ENCODE measurements around the gene IWS1.
"Not testable (repeated sequence)": the region's sequence is repeated elsewhere in the genome, so short reads cannot be mapped to it uniquely, and the experiment has no call there.

Gene IWS1

DNA sequence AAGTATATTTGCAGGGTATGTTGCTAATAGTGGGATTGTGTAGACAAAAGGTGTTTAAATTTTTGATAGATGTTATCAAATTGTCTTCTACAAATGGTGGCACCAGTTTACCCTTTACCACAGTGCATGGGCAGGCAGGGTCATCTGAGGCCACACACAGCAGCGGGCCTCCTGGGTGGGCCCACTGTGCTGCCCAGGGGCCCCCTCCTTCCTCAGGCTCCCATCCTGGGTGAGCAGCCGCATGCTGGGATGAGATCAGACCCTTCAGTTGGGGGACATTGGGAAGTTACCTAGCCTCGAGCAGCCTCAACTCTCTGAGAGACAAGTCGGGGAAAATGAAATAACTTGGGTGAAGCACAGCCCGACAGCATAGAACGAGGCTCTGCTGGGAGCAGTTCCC lies 18.9 kb upstream of the IWS1 start:
- Histone ChIP-seq H3K27me3 (replicated peaks; ENCODE audit: control insufficient read depth, insufficient read depth, low read length, poor library complexity, severe bottlenecking) (no peaks in the 10 kb centered on the region), H3K4me3 (ENCODE audit: insufficient read depth, low read depth, low read length, poor library complexity, severe bottlenecking) (no peak overlapping the region), H3K27ac (ENCODE audit: insufficient read depth, low read length, poor library complexity, severe bottlenecking) (no peak overlapping the region), H3K4me1 (ENCODE audit: control insufficient read depth, insufficient read depth, low read length, poor library complexity, severe bottlenecking) (no peaks in the 10 kb centered on the region), H3K9me3 (ENCODE audit: control insufficient read depth, low read length) (no peaks in the 10 kb centered on the region), H3K36me3 (ENCODE audit: control insufficient read depth, insufficient read depth, low read length) (no peaks in the 10 kb centered on the region)
- DNase-seq: no peak

DNA sequence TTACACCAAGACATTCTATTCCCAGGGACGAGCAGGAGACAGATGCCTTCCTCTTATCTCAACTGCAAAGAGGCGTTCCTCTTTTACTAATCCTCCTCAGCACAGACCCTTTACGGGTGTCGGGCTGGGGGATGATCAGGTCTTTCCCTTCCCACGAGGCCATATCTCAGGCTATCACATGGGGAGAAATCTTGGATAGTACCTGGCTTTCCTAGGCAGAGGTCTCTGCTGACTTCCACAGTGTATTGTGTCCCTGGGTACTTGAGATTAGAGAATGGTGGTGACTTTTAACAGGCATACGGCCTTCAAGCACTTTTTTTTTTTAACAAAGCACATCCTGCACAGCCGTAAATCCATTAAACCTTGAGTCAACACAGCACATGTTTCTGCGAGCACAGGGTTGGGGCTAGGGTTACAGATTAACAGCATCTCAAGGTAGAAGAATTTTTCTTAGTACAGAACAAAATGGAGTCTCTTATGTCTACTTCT lies 16.8 kb upstream of the IWS1 start:
- H3K27ac ChIP-seq (ENCODE audit: insufficient read depth, low read length, poor library complexity, severe bottlenecking); DNase-seq; H3K36me3 ChIP-seq (ENCODE audit: control insufficient read depth, insufficient read depth, low read length): not testable (repeated sequence)

GRCh38 chr2:127542231-127542630 lies 15.9 kb upstream of the IWS1 start:
- H3K9me3 ChIP-seq (ENCODE audit: control insufficient read depth, low read length): no peaks in the 10 kb centered on the region
- no peaks in the 10 kb centered on the region for H3K4me1 ChIP-seq (ENCODE audit: control insufficient read depth, insufficient read depth, low read length, poor library complexity, severe bottlenecking)
- no peak overlapping the region for H3K4me3 ChIP-seq (ENCODE audit: insufficient read depth, low read depth, low read length, poor library complexity, severe bottlenecking)
- H3K36me3 ChIP-seq (ENCODE audit: control insufficient read depth, insufficient read depth, low read length): no peaks in the 10 kb centered on the region
- H3K27me3 ChIP-seq (replicated peaks; ENCODE audit: control insufficient read depth, insufficient read depth, low read length, poor library complexity, severe bottlenecking): no peaks in the 10 kb centered on the region
- no peak for DNase-seq
- no peak overlapping the region for H3K27ac ChIP-seq (ENCODE audit: insufficient read depth, low read length, poor library complexity, severe bottlenecking)

More for the DNA sequence above, 16.8 kb upstream of the IWS1 start:
- not testable (repeated sequence) for H3K27me3 ChIP-seq (replicated peaks; ENCODE audit: control insufficient read depth, insufficient read depth, low read length, poor library complexity, severe bottlenecking); H3K4me1 ChIP-seq (ENCODE audit: control insufficient read depth, insufficient read depth, low read length, poor library complexity, severe bottlenecking); H3K4me3 ChIP-seq (ENCODE audit: insufficient read depth, low read depth, low read length, poor library complexity, severe bottlenecking); H3K9me3 ChIP-seq (ENCODE audit: control insufficient read depth, low read length)

- Histone ChIP-seq H3K36me3 (ENCODE audit: control insufficient read depth, insufficient read depth, low read length) (no peaks in the 10 kb centered on the region), H3K27me3 (replicated peaks; ENCODE audit: control insufficient read depth, insufficient read depth, low read length, poor library complexity, severe bottlenecking) (no peaks in the 10 kb centered on the region), H3K4me1 (ENCODE audit: control insufficient read depth, insufficient read depth, low read length, poor library complexity, severe bottlenecking) (no peaks in the 10 kb centered on the region), H3K27ac (ENCODE audit: insufficient read depth, low read length, poor library complexity, severe bottlenecking) (no peak overlapping the region), H3K4me3 (ENCODE audit: insufficient read depth, low read depth, low read length, poor library complexity, severe bottlenecking) (no peak overlapping the region), H3K9me3 (ENCODE audit: control insufficient read depth, low read length) (no peaks in the 10 kb centered on the region)
- DNase-seq: no peak
Observed at GRCh38 chr2:127541809-127542208, 15.5 kb upstream of the IWS1 start.

- H3K27ac ChIP-seq (ENCODE audit: insufficient read depth, low read length, poor library complexity, severe bottlenecking): no peak overlapping the region
- H3K4me3 ChIP-seq (ENCODE audit: insufficient read depth, low read depth, low read length, poor library complexity, severe bottlenecking): no peak overlapping the region
- peaks cover 5% of the 10 kb centered on the region for H3K27me3 ChIP-seq (replicated peaks; ENCODE audit: control insufficient read depth, insufficient read depth, low read length, poor library complexity, severe bottlenecking)
- no peaks in the 10 kb centered on the region for H3K4me1 ChIP-seq (ENCODE audit: control insufficient read depth, insufficient read depth, low read length, poor library complexity, severe bottlenecking)
- H3K36me3 ChIP-seq (ENCODE audit: control insufficient read depth, insufficient read depth, low read length): no peaks in the 10 kb centered on the region
- no peak for DNase-seq
- H3K9me3 ChIP-seq (ENCODE audit: control insufficient read depth, low read length): no peaks in the 10 kb centered on the region
Observed at GRCh38 chr2:127537644-127538043, 11.4 kb upstream of the IWS1 start.

DNA sequence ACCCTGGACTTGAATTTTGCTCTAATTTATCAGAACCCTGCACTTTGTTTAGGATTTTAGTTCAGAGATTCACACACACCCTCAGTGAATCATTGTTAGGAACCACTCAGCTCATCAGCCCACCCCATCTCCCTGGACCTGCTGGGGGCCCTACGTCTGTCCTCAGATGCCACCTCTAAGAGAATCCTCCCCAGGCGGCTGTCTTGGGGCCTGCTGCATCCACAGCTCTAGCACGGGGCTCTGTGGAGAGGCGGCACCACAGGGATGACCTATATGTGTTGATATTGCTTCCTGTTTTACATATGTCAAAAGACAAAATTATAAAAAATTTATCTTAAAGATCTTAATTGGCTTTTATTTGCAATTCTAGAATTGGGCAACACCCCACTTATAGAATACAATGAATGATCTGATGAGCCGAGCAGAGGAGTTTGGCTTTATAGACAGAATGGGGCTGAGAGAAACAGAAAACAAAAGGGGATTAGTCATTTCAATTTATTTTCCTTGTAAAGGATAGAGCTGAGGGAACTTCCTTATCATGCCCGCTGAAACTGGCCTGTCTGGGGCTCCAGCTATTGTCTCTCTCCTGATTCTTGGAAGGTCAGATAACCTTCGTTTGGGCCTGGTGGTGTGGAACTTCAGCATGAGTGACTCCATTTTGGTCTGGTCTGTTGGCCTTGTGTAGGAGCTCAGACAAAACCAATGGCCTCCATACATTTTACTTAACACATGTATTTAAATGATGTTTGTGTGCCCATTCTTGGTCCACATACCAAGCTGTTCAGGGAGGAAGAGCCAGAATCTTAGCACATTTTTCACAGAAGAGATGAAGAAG lies 10.6 kb upstream of the IWS1 start:
- H3K4me3 ChIP-seq (ENCODE audit: insufficient read depth, low read depth, low read length, poor library complexity, severe bottlenecking): no peak overlapping the region
- no peaks in the 10 kb centered on the region for H3K36me3 ChIP-seq (ENCODE audit: control insufficient read depth, insufficient read depth, low read length)
- H3K27me3 ChIP-seq (replicated peaks; ENCODE audit: control insufficient read depth, insufficient read depth, low read length, poor library complexity, severe bottlenecking): peaks cover 5% of the 10 kb centered on the region
- DNase-seq: no peak
- H3K27ac ChIP-seq (ENCODE audit: insufficient read depth, low read length, poor library complexity, severe bottlenecking): no peak overlapping the region
- no peaks in the 10 kb centered on the region for H3K4me1 ChIP-seq (ENCODE audit: control insufficient read depth, insufficient read depth, low read length, poor library complexity, severe bottlenecking)
- H3K9me3 ChIP-seq (ENCODE audit: control insufficient read depth, low read length): no peaks in the 10 kb centered on the region

DNA sequence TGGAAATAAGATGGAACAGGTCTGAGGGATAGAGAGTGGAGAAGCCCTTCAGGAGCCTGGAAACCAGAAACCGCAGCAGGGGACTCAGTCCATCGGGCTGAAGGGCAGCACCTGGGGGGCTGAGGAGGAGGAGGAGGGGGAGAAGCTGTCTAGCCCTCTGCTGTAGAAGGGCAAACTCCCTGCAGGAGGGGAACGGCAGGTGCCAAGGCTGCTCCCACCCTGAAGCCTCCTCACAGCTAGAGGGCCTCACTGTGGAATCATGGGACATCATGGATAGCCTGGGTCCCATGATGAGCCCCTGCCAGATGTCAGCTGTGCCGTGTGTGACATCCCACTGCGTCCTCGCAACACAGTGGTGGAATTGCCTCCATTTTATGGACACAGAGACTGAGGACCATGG lies 9.6 kb upstream of the IWS1 start:
- no peak overlapping the region for H3K27ac ChIP-seq (ENCODE audit: insufficient read depth, low read length, poor library complexity, severe bottlenecking)
- DNase-seq: no peak
- no peaks in the 10 kb centered on the region for H3K9me3 ChIP-seq (ENCODE audit: control insufficient read depth, low read length)
- H3K36me3 ChIP-seq (ENCODE audit: control insufficient read depth, insufficient read depth, low read length): no peaks in the 10 kb centered on the region
- no peak overlapping the region for H3K4me3 ChIP-seq (ENCODE audit: insufficient read depth, low read depth, low read length, poor library complexity, severe bottlenecking)
- no peaks in the 10 kb centered on the region for H3K4me1 ChIP-seq (ENCODE audit: control insufficient read depth, insufficient read depth, low read length, poor library complexity, severe bottlenecking)
- peaks cover 5% of the 10 kb centered on the region for H3K27me3 ChIP-seq (replicated peaks; ENCODE audit: control insufficient read depth, insufficient read depth, low read length, poor library complexity, severe bottlenecking)

- H3K36me3 ChIP-seq (ENCODE audit: control insufficient read depth, insufficient read depth, low read length): no peaks in the 10 kb centered on the region
- no peak for DNase-seq
- H3K9me3 ChIP-seq (ENCODE audit: control insufficient read depth, low read length): no peaks in the 10 kb centered on the region
- H3K27me3 ChIP-seq (replicated peaks; ENCODE audit: control insufficient read depth, insufficient read depth, low read length, poor library complexity, severe bottlenecking): peaks cover 5% of the 10 kb centered on the region
- H3K27ac ChIP-seq (ENCODE audit: insufficient read depth, low read length, poor library complexity, severe bottlenecking): no peak within 1 kb of the TSS
- H3K4me1 ChIP-seq (ENCODE audit: control insufficient read depth, insufficient read depth, low read length, poor library complexity, severe bottlenecking): no peaks in the 10 kb centered on the region
- no peak within 1 kb of the TSS for H3K4me3 ChIP-seq (ENCODE audit: insufficient read depth, low read depth, low read length, poor library complexity, severe bottlenecking)
Observed at GRCh38 chr2:127535422-127535901, 9.2 kb upstream of the IWS1 start, which contains the start of gene MYO7B. Gene MYO7B, plus strand, starts transcription at chr2:127535683. Its CDS starts 24,040 bp downstream, at chr2:127559723.

DNA sequence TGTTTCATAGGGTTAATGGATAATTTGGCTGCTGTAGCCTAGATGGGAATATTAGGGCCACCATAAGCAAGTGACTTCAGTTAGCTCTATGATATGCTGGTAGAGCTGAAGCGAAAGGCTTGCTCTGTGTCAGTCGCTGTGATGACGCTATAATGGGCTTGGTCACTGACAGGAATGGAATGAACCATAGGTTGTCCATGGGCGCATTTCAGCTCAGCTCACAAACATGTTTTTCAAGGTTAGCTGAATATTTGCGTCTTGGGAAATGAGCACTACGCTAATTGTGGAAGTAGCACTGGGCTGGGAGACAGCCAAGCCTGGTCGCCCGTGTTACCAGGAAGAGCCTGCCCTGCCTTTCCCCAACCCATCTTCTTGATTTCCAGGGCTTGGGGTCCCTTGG lies 6.0 kb upstream of the IWS1 start:
- H3K27me3 ChIP-seq (replicated peaks; ENCODE audit: control insufficient read depth, insufficient read depth, low read length, poor library complexity, severe bottlenecking): peaks cover 5% of the 10 kb centered on the region
- H3K27ac ChIP-seq (ENCODE audit: insufficient read depth, low read length, poor library complexity, severe bottlenecking): no peak overlapping the region
- no peak overlapping the region for H3K4me3 ChIP-seq (ENCODE audit: insufficient read depth, low read depth, low read length, poor library complexity, severe bottlenecking)
- DNase-seq: no peak
- H3K4me1 ChIP-seq (ENCODE audit: control insufficient read depth, insufficient read depth, low read length, poor library complexity, severe bottlenecking): no peaks in the 10 kb centered on the region
- H3K9me3 ChIP-seq (ENCODE audit: control insufficient read depth, low read length): no peaks in the 10 kb centered on the region
- H3K36me3 ChIP-seq (ENCODE audit: control insufficient read depth, insufficient read depth, low read length): no peaks in the 10 kb centered on the region

DNA sequence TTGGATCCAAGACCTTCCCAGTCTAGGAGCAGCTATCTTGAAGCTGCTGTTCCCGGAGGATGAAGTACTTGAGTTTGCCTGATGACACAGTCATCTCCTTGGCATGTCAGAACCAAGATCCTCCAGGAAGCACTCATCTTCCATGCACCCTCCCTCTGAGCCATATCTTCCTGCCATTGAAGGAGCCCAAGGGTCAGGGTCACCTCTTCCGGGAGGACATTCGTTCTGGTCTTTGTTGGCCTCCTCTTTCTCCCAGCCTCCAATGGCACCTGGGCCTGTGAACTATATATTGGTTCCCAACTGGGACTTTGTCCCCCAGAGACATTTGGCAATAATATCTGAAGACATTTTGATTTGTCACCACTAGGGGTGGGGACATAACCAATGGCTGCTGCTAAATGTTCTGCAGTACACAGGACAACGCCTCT lies 4.9 kb upstream of the IWS1 start:
- H3K27me3 ChIP-seq (replicated peaks; ENCODE audit: control insufficient read depth, insufficient read depth, low read length, poor library complexity, severe bottlenecking): peaks cover 5% of the 10 kb centered on the region
- H3K4me1 ChIP-seq (ENCODE audit: control insufficient read depth, insufficient read depth, low read length, poor library complexity, severe bottlenecking): no peaks in the 10 kb centered on the region
- H3K27ac ChIP-seq (ENCODE audit: insufficient read depth, low read length, poor library complexity, severe bottlenecking): no peak overlapping the region
- H3K9me3 ChIP-seq (ENCODE audit: control insufficient read depth, low read length): no peaks in the 10 kb centered on the region
- H3K36me3 ChIP-seq (ENCODE audit: control insufficient read depth, insufficient read depth, low read length): no peaks in the 10 kb centered on the region
- no peak overlapping the region for H3K4me3 ChIP-seq (ENCODE audit: insufficient read depth, low read depth, low read length, poor library complexity, severe bottlenecking)
- no peak for DNase-seq

Data from effector memory CD4-positive, alpha-beta T cell (primary cell).